HG03469 (cell line): ENCODE results near the gene NDUFS2.

ENCODE experiments used
- ATAC-seq: cut with Tn5 transposase; IDR thresholded peaks from one replicate; pipeline ENCODE4 v1.9.1; 2021; ENCODE audit warnings: mild to moderate bottlenecking, moderate library complexity, moderate number of reproducible peaks; ENCODE audit not compliant: unreplicated experiment

The NDUFS2 gene

GRCh38 chr1:161172349-161172748 lies 29.8 kb upstream of the NDUFS2 start:
- no peak for ATAC-seq

- no peak for ATAC-seq
Measured at GRCh38 chr1:161172776-161173376, 29.3 kb upstream of the NDUFS2 start.

GRCh38 chr1:161173711-161174110 lies 28.5 kb upstream of the NDUFS2 start:
- no peak for ATAC-seq

GRCh38 chr1:161174911-161175310 lies 27.3 kb upstream of the NDUFS2 start:
- ATAC-seq = no peak

GRCh38 chr1:161175771-161176453 lies 26.3 kb upstream of the NDUFS2 start:
- ATAC-seq = no peak

GRCh38 chr1:161176468-161177111 lies 25.6 kb upstream of the NDUFS2 start:
- ATAC-seq = no peak

- peak; percentile 41 for ATAC-seq
Measured at GRCh38 chr1:161177112-161177935, 24.8 kb upstream of the NDUFS2 start, which contains the start of gene B4GALT3. Gene B4GALT3 (minus strand): TSS chr1:161177507. CDS start chr1:161176060, 1,447 bp downstream.

GRCh38 chr1:161177936-161178244 lies 24.3 kb upstream of the NDUFS2 start:
- ATAC-seq = no peak

- ATAC-seq = no peak
Measured at GRCh38 chr1:161179698-161180097, 22.5 kb upstream of the NDUFS2 start.

- ATAC-seq = no peak
Measured at GRCh38 chr1:161180639-161181038, 21.5 kb upstream of the NDUFS2 start.

GRCh38 chr1:161182214-161182613 lies 20.0 kb upstream of the NDUFS2 start:
- no peak for ATAC-seq

- ATAC-seq = peak; percentile 67
Measured at GRCh38 chr1:161185282-161185682, 16.9 kb upstream of the NDUFS2 start.

GRCh38 chr1:161185732-161186311 lies 16.3 kb upstream of the NDUFS2 start:
- ATAC-seq = no peak

- ATAC-seq = no peak
Measured at GRCh38 chr1:161187311-161187710, 14.9 kb upstream of the NDUFS2 start.

GRCh38 chr1:161188381-161188780 lies 13.8 kb upstream of the NDUFS2 start:
- no peak for ATAC-seq

GRCh38 chr1:161189036-161189435 lies 13.1 kb upstream of the NDUFS2 start:
- no peak for ATAC-seq

- ATAC-seq = no peak
Measured at GRCh38 chr1:161190962-161191521, 11.1 kb upstream of the NDUFS2 start.

GRCh38 chr1:161191971-161192370 lies 10.2 kb upstream of the NDUFS2 start:
- no peak for ATAC-seq

GRCh38 chr1:161192476-161193465 lies 9.4 kb upstream of the NDUFS2 start:
- no peak for ATAC-seq
